Loucy (cell line): ENCODE data around the gene ZNF668.

Source experiments
- H2AFZ ChIP-seq: fragments of 200-600 bp; sonication (generic); 2 replicates; pipeline ENCODE4 v1.6.0; 2016; ENCODE audit warnings: antibody characterized with exemption, mild to moderate bottlenecking, low read length, moderate library complexity
- H3F3A ChIP-seq: fragments of 200-600 bp; 2 replicates; pipeline ENCODE4 v1.6.0; 2016; ENCODE audit warnings: antibody characterized with exemption, low read depth, mild to moderate bottlenecking
- H3K27me3 ChIP-seq: fragments of 200-600 bp; sonication (generic); 2 replicates; pipeline ENCODE4 v1.6.1; 2014; ENCODE audit warnings: low read length, mild to moderate bottlenecking; ENCODE audit not compliant: insufficient read depth, poor library complexity, severe bottlenecking
- H3K36me3 ChIP-seq: fragments of 200-600 bp; sonication (generic); 2 replicates; pipeline ENCODE4 v1.6.1; 2016; ENCODE audit warnings: low read length; ENCODE audit not compliant: insufficient read depth
- H3K4me1 ChIP-seq: fragments of 200-600 bp; sonication (generic); 2 replicates; pipeline ENCODE4 v1.5.1; 2014; ENCODE audit warnings: low read length, mild to moderate bottlenecking; ENCODE audit not compliant: insufficient read depth, poor library complexity, severe bottlenecking
- H3K4me2 ChIP-seq: fragments of 200-600 bp; sonication (generic); 2 replicates; pipeline ENCODE4 v1.6.0; 2014; ENCODE audit warnings: antibody characterized with exemption, low read length, low read depth, mild to moderate bottlenecking; ENCODE audit not compliant: poor library complexity, severe bottlenecking
- H3K4me3 ChIP-seq: fragments of 200-600 bp; sonication (generic); 2 replicates; pipeline ENCODE4 v1.5.1; 2014; ENCODE audit warnings: low read length, mild to moderate bottlenecking, mixed read lengths; ENCODE audit not compliant: poor library complexity, severe bottlenecking
- H3K79me2 ChIP-seq: fragments of 200-600 bp; sonication (generic); 2 replicates; pipeline ENCODE4 v1.6.1; 2014; ENCODE audit warnings: low read length; ENCODE audit not compliant: insufficient read depth
- H3K9ac ChIP-seq: fragments of 200-600 bp; sonication (generic); 2 replicates; pipeline ENCODE4 v1.6.0; 2014; ENCODE audit warnings: mild to moderate bottlenecking, low read depth, low read length, moderate library complexity; ENCODE audit not compliant: poor library complexity, severe bottlenecking
- H3K9me2 ChIP-seq: fragments of 200-600 bp; sonication (generic); replicated peaks from 2 replicates; pipeline ENCODE4 v1.6.1; 2016; ENCODE audit warnings: low read depth, low read length, mixed read lengths
- H3K9me3 ChIP-seq: fragments of 200-600 bp; sonication (generic); 2 replicates; pipeline ENCODE4 v1.6.1; 2014; ENCODE audit warnings: mild to moderate bottlenecking, antibody characterized with exemption, low read length, low read depth; ENCODE audit not compliant: insufficient read depth
- H4K20me1 ChIP-seq: fragments of 200-600 bp; sonication (generic); 2 replicates; pipeline ENCODE4 v1.6.0; 2014; ENCODE audit warnings: antibody characterized with exemption, low read length, mild to moderate bottlenecking; ENCODE audit not compliant: insufficient read depth, poor library complexity, severe bottlenecking
- CTCF ChIP-seq: fragments of 200-600 bp; sonication (generic); conservative IDR thresholded peaks from 2 replicates; pipeline ENCODE4 v1.5.1; 2014; ENCODE audit warnings: mild to moderate bottlenecking, antibody characterized with exemption, low read length
- EZH2phosphoT487 ChIP-seq: fragments of 200-600 bp; IDR thresholded peaks from 2 replicates; pipeline ENCODE4 v1.6.1; 2018; ENCODE audit warnings: antibody characterized with exemption, mild to moderate bottlenecking, moderate library complexity, borderline replicate concordance

Gene ZNF668

GRCh38 chr16:31087481-31087880, 13.4 kb upstream of the ZNF668 start:
- Histone ChIP-seq H3K9me2 (no peaks in the 10 kb centered on the region), H3K4me2 (no peak overlapping the region), H2AFZ (no peak overlapping the region), H3K9ac (no peak overlapping the region), H3K4me3 (no peak overlapping the region), H4K20me1 (peaks cover 13% of the 10 kb centered on the region), H3K27me3 (no peaks in the 10 kb centered on the region), H3K4me1 (peaks cover 12% of the 10 kb centered on the region), H3F3A (no peaks in the 10 kb centered on the region), H3K79me2 (peaks cover 24% of the 10 kb centered on the region; the same call in 1 of the 2 replicates), H3K36me3 (peaks cover 30% of the 10 kb centered on the region; the same call in 1 of the 2 replicates), H3K9me3 (no peaks in the 10 kb centered on the region)
- TF ChIP-seq EZH2phosphoT487 (no peak), CTCF (no peak)

- Histone ChIP-seq H3K79me2 (peaks cover 21% of the 10 kb centered on the region; the same call in 1 of the 2 replicates), H3K9ac (no peak overlapping the region), H3K4me3 (no peak overlapping the region), H2AFZ (no peak overlapping the region), H3K4me1 (peaks cover 10% of the 10 kb centered on the region), H3K4me2 (no peak overlapping the region), H3K36me3 (peaks cover 30% of the 10 kb centered on the region; the same call in 1 of the 2 replicates), H3K9me3 (no peaks in the 10 kb centered on the region), H3K9me2 (no peaks in the 10 kb centered on the region), H3F3A (no peaks in the 10 kb centered on the region), H3K27me3 (no peaks in the 10 kb centered on the region), H4K20me1 (peaks cover 14% of the 10 kb centered on the region)
- no peak for TF ChIP-seq CTCF
- no peak for TF ChIP-seq EZH2phosphoT487
Observed at GRCh38 chr16:31086629-31086906, 12.5 kb upstream of the ZNF668 start.

- Histone ChIP-seq H3K36me3 (peaks cover 28% of the 10 kb centered on the region; the same call in 1 of the 2 replicates), H4K20me1 (peaks cover 17% of the 10 kb centered on the region)
Observed at GRCh38 chr16:31085873-31086628, 12.0 kb upstream of the ZNF668 start.

More at GRCh38 chr16:31085873-31086628, 12.0 kb upstream of the ZNF668 start:
- Histone ChIP-seq H3K9me3 (no peaks in the 10 kb centered on the region), H3K4me3 (no peak overlapping the region), H3K79me2 (peaks cover 16% of the 10 kb centered on the region; the same call in 1 of the 2 replicates), H3K9ac (no peak overlapping the region), H3K27me3 (no peaks in the 10 kb centered on the region), H3F3A (no peaks in the 10 kb centered on the region), H2AFZ (no peak overlapping the region), H3K4me1 (peaks cover 9% of the 10 kb centered on the region), H3K9me2 (no peaks in the 10 kb centered on the region), H3K4me2 (no peak overlapping the region)
- no peak for TF ChIP-seq EZH2phosphoT487
- TF ChIP-seq CTCF = no peak
